K562 (cell line): ENCODE data around the gene SPEM3. TPM values are rescaled to one million over a fixed set of nuclear protein-coding genes. Genes with fewer than 3 reads are reported as not detected.

ENCODE experiments used
- ATAC-seq: fragments of 200-7000 bp; cut with Tn5 transposase; 3 replicates; pipeline ENCODE4 v1.9.1; 2020; ENCODE audit warnings: moderate library complexity
- BruUV-seq: library from RNA; stranded (reverse); fragments of 400-500 nt; replicated peaks from 2 replicates; lab custom pipeline; 2021; lab: Mats Ljungman, UMichigan
- CTCF ChIA-PET: fragments of 300-600 bp; formaldehyde crosslinking; extraction: SDS; loops from one replicate; lab custom pipeline; 2021; ENCODE audit warnings: low intra/inter-chr PET ratio; lab: Yijun Ruan, JAX
- POLR2A ChIA-PET: fragments of 300-600, 350-650 bp; sonication (Branson Sonifier 250); formaldehyde crosslinking; extraction: SDS; loops from one replicate; lab custom pipeline; 2021; ENCODE audit warnings: antibody characterized with exemption, inconsistent platforms; lab: Yijun Ruan, JAX
- DNase-seq, 4 experiments: peaks; one replicate each; pipeline versions ENCODE4 v3.0.0 to v3.0.0-alpha.2; 2011 to 2018; ENCODE audit warnings: low spot score in 3 of 4, mixed read lengths in 3 of 4; ENCODE audit errors: extremely low read depth in 1 of 4
- FAIRE-seq: peaks from 2 replicates; lab custom pipeline; 2011; peaks lifted over from hg19 to GRCh38; lab: Jason Lieb, UNC
- H2AFZ ChIP-seq: 2 replicates; pipeline ENCODE4 v1.6.0; 2011; ENCODE audit warnings: low read depth, low read length, control low read depth, inconsistent platforms
- H3K27ac ChIP-seq: fragments of 200-600 bp; 3 replicates; pipeline ENCODE4 v1.8.0; 2011; ENCODE audit warnings: low read depth, mild to moderate bottlenecking, control low read depth, inconsistent platforms, low read length, moderate library complexity, mixed read lengths; ENCODE audit errors: extremely low read depth
- H3K27me3 ChIP-seq, 2 experiments: fragments of 300-600 bp in 1 of 2; 2 replicates in 1 of 2; 3 replicates in 1 of 2; pipeline versions ENCODE4 v1.6.0 to v1.8.0; 2011; ENCODE audit warnings: inconsistent platforms in 2 of 2, low read length in 2 of 2, mild to moderate bottlenecking in 1 of 2, mixed read lengths in 1 of 2, moderate library complexity in 1 of 2; ENCODE audit not compliant: control insufficient read depth in 2 of 2, insufficient read depth in 2 of 2
- H3K36me3 ChIP-seq: fragments of 300-600 bp; 3 replicates; pipeline ENCODE4 v1.8.0; 2011; ENCODE audit warnings: mild to moderate bottlenecking, low read length, inconsistent platforms; ENCODE audit not compliant: control insufficient read depth, insufficient read depth
- H3K4me1 ChIP-seq, 2 experiments: fragments of 200-600 bp in 1 of 2; replicated peaks in 1 of 2; 2 replicates in 1 of 2; 3 replicates in 1 of 2; pipeline versions ENCODE4 v1.5.1 to v1.8.0; 2011; ENCODE audit warnings: inconsistent platforms in 2 of 2, low read length in 2 of 2, mild to moderate bottlenecking in 1 of 2, mixed read lengths in 1 of 2, moderate library complexity in 1 of 2; ENCODE audit not compliant: control insufficient read depth in 2 of 2, insufficient read depth in 2 of 2
- H3K4me2 ChIP-seq: 2 replicates; pipeline ENCODE4 v1.6.1; 2011; ENCODE audit warnings: low read length, control low read depth, inconsistent platforms, mixed read lengths; ENCODE audit not compliant: insufficient read depth
- H3K4me3 ChIP-seq: fragments of 200-600 bp; sonication (generic), shearing (Covaris generic); 2 replicates; pipeline ENCODE4 v1.5.1; 2016; ENCODE audit warnings: control low read depth, inconsistent platforms
- H3K79me2 ChIP-seq: fragments of 200-600 bp; 3 replicates; pipeline ENCODE4 v1.8.0; 2011; ENCODE audit warnings: low read length, inconsistent platforms; ENCODE audit not compliant: control insufficient read depth, insufficient read depth
- H3K9ac ChIP-seq, 2 experiments: 2 replicates each; pipeline versions ENCODE4 v1.6.0 to v1.6.1; 2011; ENCODE audit warnings: low read depth in 2 of 2, low read length in 2 of 2, control low read depth in 1 of 2, inconsistent platforms in 1 of 2, mild to moderate bottlenecking in 1 of 2, mixed read lengths in 1 of 2; ENCODE audit not compliant: insufficient read depth in 1 of 2
- H3K9me1 ChIP-seq: one replicate; pipeline ENCODE4 v1.6.0; 2011; ENCODE audit warnings: inconsistent platforms, mild to moderate bottlenecking, low read length, moderate library complexity; ENCODE audit not compliant: control insufficient read depth, insufficient read depth
- H3K9me3 ChIP-seq: replicated peaks from 2 replicates; pipeline ENCODE4 v1.5.1; 2011; ENCODE audit warnings: low read depth, low read length, inconsistent platforms; ENCODE audit not compliant: control insufficient read depth, insufficient read depth
- H4K20me1 ChIP-seq: replicated peaks from 2 replicates; pipeline ENCODE4 v1.6.1; 2011; ENCODE audit warnings: low read length, inconsistent platforms, mixed read lengths; ENCODE audit not compliant: control insufficient read depth, insufficient read depth
- ARID2 ChIP-seq: fragments of 450-650 bp; IDR thresholded peaks from 2 replicates; pipeline ENCODE4 v1.6.1; 2017; ENCODE audit warnings: antibody characterized with exemption, mild to moderate bottlenecking
- CEBPB ChIP-seq: fragments of 450-650 bp; IDR thresholded peaks from 2 replicates; pipeline ENCODE4 v1.6.1; 2016; ENCODE audit warnings: missing genetic modification characterization, missing compliant biosample characterization
- GTF2E2 ChIP-seq: fragments of 200-800 bp; sonication (Bioruptor generic); IDR thresholded peaks from 2 replicates; pipeline ENCODE4 v1.6.1; 2016; ENCODE audit warnings: missing genetic modification characterization, missing compliant biosample characterization
- HLTF ChIP-seq: fragments of 450-650 bp; IDR thresholded peaks from 2 replicates; pipeline ENCODE4 v1.6.1; 2016
- HMG20A ChIP-seq: fragments of 450-650 bp; formaldehyde crosslinking; conservative IDR thresholded peaks from 2 replicates; pipeline ENCODE4 v1.4.0; 2020; ENCODE audit warnings: mild to moderate bottlenecking, mixed read lengths
- KAT8 ChIP-seq: fragments of 450-650 bp; IDR thresholded peaks from 2 replicates; pipeline ENCODE4 v1.6.1; 2016; ENCODE audit warnings: low read depth, mild to moderate bottlenecking
- MAX ChIP-seq: sonication (generic); formaldehyde crosslinking; IDR thresholded peaks from 2 replicates; pipeline ENCODE4 v1.9.0; 2022; ENCODE audit warnings: mild to moderate bottlenecking, missing genetic modification reagents
- MTA3 ChIP-seq: fragments of 450-650 bp; formaldehyde crosslinking; IDR thresholded peaks from 2 replicates; pipeline ENCODE4 v1.6.1; 2017; ENCODE audit warnings: mild to moderate bottlenecking, borderline replicate concordance
- NFE2 ChIP-seq: IDR thresholded peaks from 2 replicates; pipeline ENCODE4 v1.6.1; 2014; ENCODE audit warnings: antibody characterized with exemption, low read depth
- PATZ1 ChIP-seq: fragments of 250-450 bp; sonication (Bioruptor Pico); IDR thresholded peaks from 2 replicates; pipeline ENCODE4 v1.5.0; 2020; ENCODE audit warnings: mild to moderate bottlenecking, borderline replicate concordance
- PRDM10 ChIP-seq: fragments of 450-650 bp; IDR thresholded peaks from 2 replicates; pipeline ENCODE4 v1.6.1; 2018; ENCODE audit not compliant: partially characterized antibody
- SRSF3 ChIP-seq: fragments of 200-400 bp; formaldehyde crosslinking; IDR thresholded peaks from 2 replicates; pipeline ENCODE4 v1.6.1; 2016; ENCODE audit warnings: mild to moderate bottlenecking, low read length, moderate library complexity; ENCODE audit not compliant: insufficient read depth
- YY1 ChIP-seq, 3 experiments: IDR thresholded peaks; 2 replicates each; pipeline ENCODE4 v1.6.1; 2011; ENCODE audit warnings: low read length in 2 of 3, mild to moderate bottlenecking in 2 of 3, moderate library complexity in 2 of 3, borderline replicate concordance in 1 of 3, control low read depth in 1 of 3, low read depth in 1 of 3; ENCODE audit not compliant: insufficient read depth in 3 of 3, insufficient replicate concordance in 2 of 3, control insufficient read depth in 1 of 3, insufficient read length in 1 of 3; ENCODE audit errors: extremely low read depth in 1 of 3
- ZNF644 ChIP-seq: fragments of 200-800 bp; sonication (Bioruptor generic); IDR thresholded peaks from 2 replicates; pipeline ENCODE4 v1.6.1; 2016; ENCODE audit warnings: low read depth, missing genetic modification characterization, missing compliant biosample characterization
- WGBS: fragments of 100-300 bp; shearing (Covaris generic); methylation state at CpG from one replicate; pipeline ENCODE4 v1.1.6; 2016; ENCODE audit warnings: low coverage, mixed read lengths; ENCODE audit not compliant: insufficient coverage; ENCODE audit errors: missing lambda C conversion rate; 5-methylcytosine and 5-hydroxymethylcytosine counted together
- in situ Hi-C: fragments of 300-500 bp; cut with MboI; formaldehyde crosslinking; loops from 4 replicates; pipeline ENCODE4 v1.15.0; 2018; ENCODE audit warnings: inconsistent platforms, mixed read lengths
- intact Hi-C: fragments of 100-400 bp; cut with micrococcal nuclease; formaldehyde crosslinking; loops from 2 replicates; pipeline ENCODE4 v1.14.2; 2022
- polyA plus RNA-seq, 8 experiments: library from polyadenylated mRNA; depleted of rRNA in 4 of 8; stranded (reverse) in 5 of 8; unstranded in 3 of 8; fragments of >200 nt; fragmentation: Nextera tagmentation in 2 of 8; fragmentation: Illumina TruSeq in 1 of 8; extraction: Ambion mirVana in 2 of 8; extraction: Trizol in 1 of 8; gene quantifications; 2 replicates each; pipeline versions ENCODE4 v1.2.1 to v1.2.3, GENCODE V29; 2011 to 2014; ENCODE audit warnings: inconsistent platforms in 1 of 8, missing spikeins in 1 of 8
- total RNA-seq, 7 experiments: library from RNA; depleted of rRNA in 6 of 7; stranded (reverse); fragments of >200 nt in 6 of 7; fragmentation: Illumina TruSeq in 2 of 7; extraction: Trizol in 2 of 7; gene quantifications; 2 replicates each; pipeline versions ENCODE4 v1.2.1 to v1.2.3, GENCODE V29; 2011 to 2021; ENCODE audit warnings: low replicate concordance in 1 of 7

The SPEM3 gene
- total and polyA plus RNA-seq, 9 of the 15 experiments (the other 6 are each of a cell fraction or from before 2014, with no cell fraction given): not detected

GRCh38 chr17:7459961-7460545, 31.4 kb downstream of the SPEM3 start:
- no TSS peak for BruUV-seq
- no peak overlapping the region for H3K9ac ChIP-seq
- TF ChIP-seq ARID2 (no peak), HMG20A (CRISPR knock-in tag) (no peak), NFE2 (no peak), CEBPB (tag) (no peak), KAT8 (no peak), HLTF (no peak), SRSF3 (no peak), YY1 (IDR thresholded peaks at IDR 0.05; ENCODE audit: borderline replicate concordance in 1 of 3, control insufficient read depth in 1 of 3, extremely low read depth in 1 of 3, insufficient read depth in 3 of 3, insufficient read length in 1 of 3, insufficient replicate concordance in 2 of 3, low read depth in 1 of 3, low read length in 2 of 3) (peak in 2 of 3 experiments; percentile 43 to 84), PRDM10 (peak; percentile 88), MAX (CRISPR knock-in tag) (no peak), PATZ1 (CRISPR knock-in tag) (no peak), ZNF644 (tag) (no peak), GTF2E2 (tag) (no peak), MTA3 (no peak)
- no peak for ATAC-seq
- no peak overlapping the region for H2AFZ ChIP-seq
- CTCF ChIA-PET: no interaction called here
- no peak overlapping the region for H3K27ac ChIP-seq
- H3K79me2 ChIP-seq: no peaks in the 10 kb centered on the region; the same call in 2 of the 3 replicates
- POLR2A ChIA-PET: interaction anchor here (1.4 to 2.1 kb wide), 3 partner anchors 11 to 16 kb away, joined by 6 to 7 read pairs (median 6); no protein-coding TSS in a partner anchor
- in situ Hi-C loops: no loop called here
- H3K27me3 ChIP-seq: no peaks in the 10 kb centered on the region
- no peak for FAIRE-seq
- no peaks in the 10 kb centered on the region for H4K20me1 ChIP-seq
- no peak for DNase-seq
- H3K36me3 ChIP-seq: peaks cover 24% of the 10 kb centered on the region; the same call in 1 of the 3 replicates
- no peak overlapping the region for H3K4me2 ChIP-seq
- H3K4me1 ChIP-seq: peaks cover 0 to 18% of the 10 kb centered on the region in 2 experiments; a peak in 3 of 5 replicates
- H3K9me3 ChIP-seq: no peaks in the 10 kb centered on the region
- intact Hi-C loops: no loop called here
- H3K9me1 ChIP-seq: no peaks in the 10 kb centered on the region
- 93% methylated on average over 3 of the region's 3 CpGs for WGBS
- H3K4me3 ChIP-seq: no peak overlapping the region
